IMR-90 (cell line): ENCODE results near the gene OSBPL9. TPM values are rescaled to one million over a fixed set of nuclear protein-coding genes. Genes with fewer than 3 reads are reported as not detected.

Source experiments
- ATAC-seq: fragments of 200-7000 bp; cut with Tn5 transposase; 2 replicates; pipeline ENCODE4 v1.9.1; 2020; ENCODE audit warnings: low read depth, mild to moderate bottlenecking, moderate library complexity
- BruUV-seq: library from RNA; stranded (reverse); fragments of 400-500 nt; replicated peaks from 2 replicates; lab custom pipeline; 2021; lab: Mats Ljungman, UMichigan
- CTCF ChIA-PET: fragments of 300-600 bp; formaldehyde crosslinking; extraction: SDS; loops from one replicate; lab custom pipeline; 2021; ENCODE audit warnings: antibody characterized with exemption; lab: Yijun Ruan, JAX
- POLR2A ChIA-PET: fragments of 300-600 bp; sonication (Branson Sonifier 250); formaldehyde crosslinking; loops from one replicate; lab custom pipeline; 2022; ENCODE audit warnings: antibody characterized with exemption; ENCODE audit not compliant: unreplicated experiment; lab: Charles Lee
- DNase-seq: peaks from one replicate; pipeline ENCODE4 v3.0.0; 2013
- H2AFZ ChIP-seq: replicated peaks from 2 replicates; pipeline ENCODE3; 2013; ENCODE audit warnings: low read length, mild to moderate bottlenecking; ENCODE audit not compliant: poor library complexity
- H2AK5ac ChIP-seq: 2 replicates; pipeline ENCODE4 v1.6.1; 2013; ENCODE audit warnings: low read depth, low read length, inconsistent platforms
- H2AK9ac ChIP-seq: replicated peaks from 2 replicates; pipeline ENCODE3; 2013; ENCODE audit warnings: mild to moderate bottlenecking, low read depth, low read length, moderate library complexity; ENCODE audit not compliant: poor library complexity
- H2BK120ac ChIP-seq: 2 replicates; pipeline ENCODE4 v1.6.1; 2013; ENCODE audit warnings: low read depth, low read length, inconsistent platforms
- H2BK15ac ChIP-seq: 3 replicates; pipeline ENCODE4 v1.6.1; 2013; ENCODE audit warnings: low read depth, low read length, inconsistent platforms
- H2BK20ac ChIP-seq: 2 replicates; pipeline ENCODE4 v1.6.1; 2013; ENCODE audit warnings: low read depth, mild to moderate bottlenecking, inconsistent platforms, low read length, moderate library complexity
- H2BK5ac ChIP-seq: 2 replicates; pipeline ENCODE4 v1.6.1; 2013; ENCODE audit warnings: mild to moderate bottlenecking, low read depth, low read length, inconsistent platforms; ENCODE audit not compliant: poor library complexity, severe bottlenecking
- H3K14ac ChIP-seq: replicated peaks from 2 replicates; pipeline ENCODE4 v1.6.1; 2013; ENCODE audit warnings: low read depth, low read length, inconsistent platforms
- H3K18ac ChIP-seq: 2 replicates; pipeline ENCODE4 v1.6.1; 2013; ENCODE audit warnings: low read depth, low read length, control low read depth
- H3K23ac ChIP-seq: 2 replicates; pipeline ENCODE4 v1.6.1; 2013; ENCODE audit warnings: low read depth, low read length, inconsistent platforms
- H3K27ac ChIP-seq: 2 replicates; pipeline ENCODE4 v1.5.1; 2013; ENCODE audit warnings: mild to moderate bottlenecking, control low read depth, low read length; ENCODE audit not compliant: insufficient read depth
- H3K27me3 ChIP-seq: 2 replicates; pipeline ENCODE4 v1.6.1; 2013; ENCODE audit warnings: low read length; ENCODE audit not compliant: control insufficient read depth, insufficient read depth
- H3K36me3 ChIP-seq: 2 replicates; pipeline ENCODE4 v1.6.1; 2013; ENCODE audit warnings: low read length, mixed read lengths; ENCODE audit not compliant: control insufficient read depth, insufficient read depth
- H3K4ac ChIP-seq: 2 replicates; pipeline ENCODE4 v1.6.1; 2013; ENCODE audit warnings: low read depth, low read length, inconsistent platforms
- H3K4me1 ChIP-seq: 2 replicates; pipeline ENCODE4 v1.6.1; 2013; ENCODE audit warnings: low read length, mixed read lengths; ENCODE audit not compliant: control insufficient read depth, insufficient read depth
- H3K4me2 ChIP-seq: 2 replicates; pipeline ENCODE4 v1.6.1; 2013; ENCODE audit warnings: low read depth, mild to moderate bottlenecking, control low read depth, low read length, moderate library complexity
- H3K4me3 ChIP-seq: 2 replicates; pipeline ENCODE4 v1.5.1; 2013; ENCODE audit warnings: low read depth, mild to moderate bottlenecking, control low read depth, low read length, moderate library complexity; ENCODE audit not compliant: insufficient read depth
- H3K56ac ChIP-seq: 2 replicates; pipeline ENCODE4 v1.6.1; 2013; ENCODE audit warnings: low read length, inconsistent platforms; ENCODE audit not compliant: insufficient read depth; ENCODE audit errors: extremely low read depth
- H3K79me1 ChIP-seq, 2 experiments: 2 replicates each; pipeline ENCODE4 v1.6.1; 2013; ENCODE audit warnings: low read length in 2 of 2, inconsistent platforms in 1 of 2, low read depth in 1 of 2
- H3K9ac ChIP-seq: 2 replicates; pipeline ENCODE4 v1.6.1; 2013; ENCODE audit warnings: low read depth, low read length, control low read depth
- H3K9me1 ChIP-seq: 2 replicates; pipeline ENCODE4 v1.6.1; 2013; ENCODE audit warnings: low read length, inconsistent platforms; ENCODE audit not compliant: insufficient read depth
- H3K9me3 ChIP-seq: 2 replicates; pipeline ENCODE4 v1.6.1; 2013; ENCODE audit warnings: low read length; ENCODE audit not compliant: control insufficient read depth, insufficient read depth
- H4K20me1 ChIP-seq: 2 replicates; pipeline ENCODE4 v1.6.1; 2013; ENCODE audit warnings: low read length, inconsistent platforms; ENCODE audit not compliant: insufficient read depth
- H4K5ac ChIP-seq: 2 replicates; pipeline ENCODE4 v1.6.1; 2013; ENCODE audit warnings: mild to moderate bottlenecking, low read depth, low read length, control low read depth
- H4K8ac ChIP-seq, 2 experiments: 2 replicates each; pipeline ENCODE4 v1.6.1; 2013; ENCODE audit warnings: low read depth in 2 of 2, low read length in 2 of 2, control low read depth in 1 of 2, inconsistent platforms in 1 of 2
- H4K91ac ChIP-seq: 2 replicates; pipeline ENCODE4 v1.6.1; 2013; ENCODE audit warnings: low read depth, low read length, inconsistent platforms; ENCODE audit not compliant: insufficient read depth
- CEBPB ChIP-seq: IDR thresholded peaks from 2 replicates; pipeline ENCODE4 v1.6.1; 2012; ENCODE audit warnings: low read depth, low read length, improper control_type of control experiment
- CTCF ChIP-seq: conservative IDR thresholded peaks from 2 replicates; pipeline ENCODE4 v1.5.1; 2012; ENCODE audit warnings: mild to moderate bottlenecking, low read depth, low read length, improper control_type of control experiment
- ELK1 ChIP-seq: fragments of 150-350 bp; IDR thresholded peaks from 2 replicates; pipeline ENCODE4 v1.6.1; 2016; ENCODE audit warnings: low read depth, mild to moderate bottlenecking, low read length, moderate library complexity, borderline replicate concordance
- RAD21 ChIP-seq: IDR thresholded peaks from 2 replicates; pipeline ENCODE4 v1.6.1; 2012; ENCODE audit warnings: low read length, improper control_type of control experiment
- SMC3 ChIP-seq: fragments of 150-350 bp; IDR thresholded peaks from 2 replicates; pipeline ENCODE4 v1.6.1; 2016; ENCODE audit warnings: low read depth, mild to moderate bottlenecking, antibody characterized with exemption, low read length, moderate library complexity
- WGBS, 2 experiments: methylation state at CpG; one replicate each; pipeline versions ENCODE4 v1.1.5 to v1.1.7; 2013; ENCODE audit warnings: missing lambda C conversion rate in 2 of 2; ENCODE audit not compliant: insufficient read length in 1 of 2; ENCODE audit errors: extremely low coverage in 2 of 2; 5-methylcytosine and 5-hydroxymethylcytosine counted together
- dilution Hi-C: fragments of 300-500 bp; cut with HindIII; formaldehyde crosslinking; loops from one replicate; pipeline ENCODE4 v1.14.3; 2018; ENCODE audit warnings: low sequenced_read_pairs; ENCODE audit not compliant: unreplicated experiment
- in situ Hi-C: fragments of 300-500 bp; cut with MboI; formaldehyde crosslinking; loops from 3 replicates; pipeline ENCODE4 v1.14.3; 2019; ENCODE audit warnings: low sequenced_read_pairs, inconsistent platforms, mixed read lengths
- intact Hi-C: fragments of 100-400 bp; cut with micrococcal nuclease; formaldehyde crosslinking; loops from 2 replicates; pipeline ENCODE4 v1.10.0; 2022
- polyA plus RNA-seq, 3 experiments: library from polyadenylated mRNA; depleted of rRNA; stranded (reverse); fragments of >200 nt; gene quantifications; 2 replicates each; pipeline ENCODE4 v1.2.3, GENCODE V29; 2012; ENCODE audit warnings: low replicate concordance in 1 of 3
- total RNA-seq: library from RNA; depleted of rRNA; stranded (reverse); fragments of >200 nt; gene quantifications from 2 replicates; pipeline ENCODE4 v1.2.3, GENCODE V29; 2012

OSBPL9 gene
- total and polyA plus RNA-seq, 2 of the 4 experiments (the other 2 are of a cell fraction) = 51.4 to 127 TPM

GRCh38 chr1:51620470-51620869 lies 3.6 kb downstream of the OSBPL9 start:
- ChIA-PET POLR2A (interaction anchor here (0.6 kb wide), 1 partner anchor 245 kb away, joined by 5 read pairs; no protein-coding TSS in a partner anchor), CTCF (interaction anchor here (0.6 kb wide), 2 partner anchors 108 to 220 kb away, joined by 3 to 7 read pairs; no protein-coding TSS in a partner anchor)
- peaks cover 3% of the 10 kb centered on the region for H3K4me1 ChIP-seq
- H3K9me1 ChIP-seq = peaks cover 7% of the 10 kb centered on the region
- H3K56ac ChIP-seq = no peak overlapping the region
- no peak overlapping the region for H2AK9ac ChIP-seq
- no peak overlapping the region for H4K91ac ChIP-seq
- no peak overlapping the region for H4K5ac ChIP-seq
- ATAC-seq (no peak), DNase-seq (no peak)
- TF ChIP-seq SMC3 (no peak), RAD21 (no peak), CTCF (no peak), ELK1 (no peak), CEBPB (no peak)
- peaks cover 16% of the 10 kb centered on the region; the same call in 1 of the 2 replicates for H4K20me1 ChIP-seq
- no peaks in the 10 kb centered on the region for H3K9me3 ChIP-seq
- H3K4me2 ChIP-seq = no peak overlapping the region
- no TSS peak for BruUV-seq
- no peaks in the 10 kb centered on the region for H3K27me3 ChIP-seq
- WGBS, 2 experiments = 75% methylated on average over 1 of the region's 1 CpG; no CpG with 5 or more reads in 1 of the 2 experiments
- dilution Hi-C loops (no loop called here), intact Hi-C loops (no loop called here), in situ Hi-C loops (no loop called here)
- H2BK20ac ChIP-seq = no peak overlapping the region
- H3K23ac ChIP-seq = no peak overlapping the region
- no peak overlapping the region for H2AFZ ChIP-seq
- H3K4me3 ChIP-seq = no peak overlapping the region
- H3K79me1 ChIP-seq = peaks cover 25 to 64% of the 10 kb centered on the region in 2 experiments
- H3K36me3 ChIP-seq = no peaks in the 10 kb centered on the region
- H2BK120ac ChIP-seq = no peak overlapping the region
- no peak overlapping the region for H4K8ac ChIP-seq
- H3K14ac ChIP-seq = no peak overlapping the region
- no peak overlapping the region for H2AK5ac ChIP-seq
- no peak overlapping the region for H3K27ac ChIP-seq
- no peak overlapping the region for H3K18ac ChIP-seq
- no peak overlapping the region; the same call in 2 of the 3 replicates for H2BK15ac ChIP-seq
- H2BK5ac ChIP-seq = no peak overlapping the region
- H3K4ac ChIP-seq = no peak overlapping the region
- H3K9ac ChIP-seq = no peak overlapping the region
